GM18858 (cell line): ENCODE measurements around the gene PCBP3.

Experiments
- ATAC-seq: cut with Tn5 transposase; IDR thresholded peaks from one replicate; pipeline ENCODE4 v1.9.1; 2021; ENCODE audit not compliant: unreplicated experiment

PCBP3 gene

DNA sequence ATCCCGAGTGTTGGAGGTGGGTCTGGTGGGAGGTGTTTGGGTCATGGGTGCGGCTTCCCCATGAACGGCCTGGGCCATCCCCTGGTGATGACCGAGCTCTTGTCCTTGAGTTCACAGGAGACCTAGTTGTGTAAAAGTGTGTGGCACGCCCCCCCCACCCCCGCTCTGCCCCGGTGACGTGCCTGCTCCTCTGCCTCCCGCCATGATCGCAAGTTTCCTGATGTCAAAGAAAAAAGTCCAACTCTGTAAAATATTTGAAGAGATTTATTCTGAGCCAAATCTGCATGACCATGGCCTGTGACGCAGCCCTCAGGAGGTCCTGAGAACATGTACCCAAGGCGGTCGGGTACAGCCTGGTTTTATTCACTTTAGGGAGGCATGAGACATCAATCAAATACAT is 212.9 kb downstream of the PCBP3 start:
- ATAC-seq: no peak

DNA sequence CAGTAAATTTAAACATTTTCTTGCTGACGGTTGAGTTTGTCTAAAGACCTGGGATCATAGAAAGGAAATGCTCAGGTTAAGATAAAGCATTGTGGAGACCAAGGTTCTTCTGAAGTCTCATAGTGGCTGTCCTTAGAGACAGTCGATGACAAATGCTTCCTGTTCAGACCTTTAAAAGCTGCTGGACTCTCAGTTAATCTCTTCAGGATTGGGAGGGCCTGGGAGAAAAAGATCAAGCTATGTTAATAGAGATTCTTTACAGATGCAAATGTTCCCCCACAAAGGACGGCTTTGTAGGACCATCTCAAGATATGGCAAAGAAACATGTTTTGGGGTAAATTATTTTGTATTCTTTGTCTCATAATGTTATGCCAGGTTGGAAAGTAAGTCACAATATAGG is 213.4 kb downstream of the PCBP3 start:
- ATAC-seq: no peak

DNA sequence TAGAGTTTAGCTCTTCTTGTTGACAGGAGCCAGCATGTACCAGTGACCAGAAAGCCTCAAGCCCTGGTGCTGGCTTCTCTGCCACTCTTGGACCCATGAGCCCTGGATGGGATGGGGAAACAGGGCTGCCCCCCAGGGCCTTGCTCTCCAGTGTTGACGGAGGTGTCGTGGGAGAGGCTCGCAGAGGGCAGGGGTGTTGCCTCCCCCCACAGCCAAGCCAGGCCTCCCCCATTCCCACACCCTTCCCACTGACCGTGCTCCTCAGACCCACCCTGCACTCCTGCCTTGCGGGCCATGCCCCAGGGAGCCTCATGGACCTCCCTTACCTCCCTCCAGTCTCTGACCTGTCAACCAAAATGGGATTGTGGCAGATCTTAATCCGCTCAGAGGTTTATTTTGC is 214.2 kb downstream of the PCBP3 start:
- no peak for ATAC-seq

DNA sequence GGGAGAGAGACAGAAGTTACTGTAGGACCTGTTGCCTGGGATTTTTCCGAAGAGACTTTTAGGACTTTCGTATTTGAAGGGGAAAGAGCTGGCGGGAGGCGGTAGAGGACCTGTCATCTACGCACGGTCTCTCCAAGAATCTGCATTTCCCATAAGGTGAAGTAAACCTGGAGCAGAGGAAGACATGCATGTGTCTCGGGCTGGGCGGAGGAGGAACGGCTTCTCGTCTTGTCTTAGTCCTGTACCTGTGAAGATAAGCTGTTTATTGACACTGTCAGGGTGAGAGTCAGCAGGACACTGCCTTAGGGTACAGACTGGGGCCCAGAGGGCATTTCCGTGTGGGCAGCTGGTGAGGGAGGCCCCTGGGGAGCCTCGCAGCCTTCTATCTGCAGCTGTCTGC is 214.7 kb downstream of the PCBP3 start:
- no peak for ATAC-seq

DNA sequence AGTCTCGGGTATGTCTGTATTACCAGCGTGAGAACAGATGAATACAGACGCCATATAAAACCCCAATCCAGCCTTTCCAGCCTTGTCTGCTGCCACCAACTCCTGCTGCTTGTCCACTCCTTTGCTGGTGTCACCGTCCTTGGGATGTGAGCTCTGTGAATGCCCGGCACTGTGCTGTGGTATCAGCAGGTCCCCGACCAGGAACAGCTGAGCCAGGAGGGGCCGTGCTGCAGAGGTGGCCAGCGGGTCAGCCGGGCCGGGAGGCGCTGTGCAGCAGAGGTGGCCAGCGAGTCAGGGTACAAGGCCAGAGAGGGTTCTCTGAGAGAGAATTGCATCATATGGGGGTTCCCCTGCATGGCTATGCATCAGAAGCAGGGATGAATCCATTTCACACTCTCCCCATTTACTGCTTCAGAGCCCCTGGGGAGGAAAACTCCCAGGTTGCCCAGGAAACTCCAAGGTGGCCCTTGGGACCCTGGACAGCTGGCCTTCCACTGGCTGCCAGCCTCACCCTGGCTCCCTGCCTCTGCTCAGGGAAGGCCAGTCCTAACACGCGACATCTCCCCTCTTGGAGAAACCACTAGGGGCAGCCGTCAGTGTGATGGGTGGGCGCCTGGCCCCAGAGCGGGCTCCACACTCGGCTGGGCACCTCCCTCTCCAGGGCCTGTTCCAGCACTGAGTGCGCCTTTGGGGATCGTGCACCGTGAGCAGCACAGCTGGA is 215.7 kb downstream of the PCBP3 start:
- ATAC-seq: no peak

GRCh38 chr21:45859762-45860357 is 216.3 kb downstream of the PCBP3 start:
- no peak for ATAC-seq

- no peak for ATAC-seq
These were observed 217.1 kb downstream of the PCBP3 start for GRCh38 chr21:45860493-45861155.

GRCh38 chr21:45861156-45861870 is 217.8 kb downstream of the PCBP3 start:
- ATAC-seq: no peak

DNA sequence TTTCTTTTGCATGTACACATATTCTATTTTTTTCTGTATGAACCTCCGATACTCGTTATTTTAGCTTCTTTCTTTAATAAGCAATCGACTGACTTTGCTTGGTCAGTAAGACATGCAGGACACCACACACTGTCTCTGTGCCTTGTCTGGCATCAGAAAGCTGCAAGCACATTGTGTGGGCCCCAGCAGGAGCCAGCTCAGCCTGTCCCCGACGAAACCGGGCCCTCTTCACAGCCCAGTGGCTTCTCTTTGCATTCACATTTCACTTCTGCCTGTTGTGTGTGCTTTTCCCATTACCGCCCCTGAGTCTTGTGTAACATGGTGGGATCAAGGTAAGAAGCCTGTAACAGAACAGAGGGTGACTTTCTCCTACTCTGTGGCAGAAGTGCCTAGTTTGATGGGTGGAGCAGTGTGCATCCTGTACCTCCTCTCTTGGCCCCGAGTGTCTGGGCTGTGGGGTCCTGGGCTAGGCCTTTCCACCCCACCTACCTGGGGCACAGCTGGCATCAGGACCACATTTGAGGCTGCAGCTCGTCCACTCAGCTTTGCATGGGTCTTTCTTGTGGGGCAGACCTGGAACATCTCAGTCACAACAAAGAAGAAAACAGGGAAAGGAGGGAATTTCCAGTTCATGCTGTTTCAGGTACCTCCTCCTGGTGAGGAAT is 219.2 kb downstream of the PCBP3 start:
- no peak for ATAC-seq

DNA sequence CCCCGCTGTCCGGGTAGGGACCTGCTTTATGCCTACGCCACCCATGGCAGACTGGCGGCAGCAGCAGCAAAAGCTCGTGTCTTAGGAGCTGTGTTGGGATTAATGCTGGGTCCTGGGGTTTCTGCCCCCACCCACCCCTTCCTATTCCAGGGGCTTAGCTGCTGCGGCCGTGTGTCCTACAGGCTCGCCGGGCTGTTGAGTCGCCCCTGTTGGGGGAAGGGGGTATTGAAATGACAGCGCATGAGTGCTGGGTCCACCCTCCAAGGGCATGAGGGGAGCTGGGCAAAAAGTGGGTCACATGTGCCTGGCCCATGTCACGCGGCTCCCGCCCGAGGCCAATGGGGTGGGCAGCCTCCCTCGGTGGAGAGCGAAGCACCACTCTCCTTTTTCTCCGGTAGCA is 219.7 kb downstream of the PCBP3 start:
- ATAC-seq: no peak

- ATAC-seq: no peak
These were observed 220.2 kb downstream of the PCBP3 start for GRCh38 chr21:45863751-45864150.

GRCh38 chr21:45864436-45864835 is 220.9 kb downstream of the PCBP3 start:
- ATAC-seq: no peak

DNA sequence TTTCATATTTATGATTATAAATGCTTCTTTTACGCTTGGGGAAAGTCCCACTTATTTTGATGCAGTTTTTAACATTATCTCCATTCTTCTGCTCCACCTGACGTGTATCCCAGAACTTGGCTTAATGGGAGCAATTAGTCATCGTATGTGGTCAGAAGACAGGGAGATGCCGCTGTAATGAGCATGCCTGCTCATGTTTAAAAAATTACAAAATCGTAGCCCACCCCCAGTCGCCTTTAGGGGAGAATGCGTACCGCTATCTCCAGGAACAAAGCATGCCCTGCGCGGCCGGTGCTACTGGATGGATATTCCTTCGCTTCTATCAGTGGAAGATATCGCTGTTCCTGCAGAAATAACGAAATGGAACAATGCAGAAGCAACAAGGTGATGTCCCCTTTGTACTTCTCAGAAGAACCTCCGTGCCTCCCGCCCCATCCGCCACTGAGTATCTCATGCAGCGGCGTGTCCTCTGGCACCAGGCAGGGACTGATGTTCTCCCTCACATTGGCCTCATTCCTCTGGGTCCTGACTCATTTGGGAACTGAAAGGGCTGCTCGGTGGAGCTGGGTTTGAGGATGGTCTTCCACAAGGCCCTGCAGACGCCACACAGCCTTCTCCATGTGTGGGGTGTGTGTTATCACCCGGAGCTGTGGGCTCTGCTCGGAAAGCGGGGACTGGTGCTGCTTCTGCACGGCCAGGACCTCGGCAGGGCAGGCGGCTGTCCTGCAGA is 221.7 kb downstream of the PCBP3 start:
- ATAC-seq: no peak

DNA sequence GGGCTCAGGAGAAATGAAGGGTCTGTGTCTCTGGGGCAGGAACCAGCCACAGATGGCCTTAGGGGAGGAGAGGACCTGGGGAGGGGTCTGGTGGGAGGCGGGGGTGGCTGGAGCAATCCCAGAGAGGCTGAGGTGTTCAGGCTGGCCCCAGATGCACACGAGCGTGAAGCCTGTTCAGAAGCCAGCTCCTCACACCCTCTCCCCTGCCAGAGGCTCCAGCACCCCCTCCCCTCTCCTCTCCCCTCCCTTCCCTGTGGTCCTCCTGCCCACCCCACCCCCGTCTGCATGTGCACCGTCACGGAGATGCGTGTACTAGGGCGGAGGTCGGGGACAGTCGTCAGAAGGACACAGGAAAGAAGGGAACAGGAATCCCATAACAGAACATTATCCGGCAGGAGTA is 223.0 kb downstream of the PCBP3 start:
- no peak for ATAC-seq

DNA sequence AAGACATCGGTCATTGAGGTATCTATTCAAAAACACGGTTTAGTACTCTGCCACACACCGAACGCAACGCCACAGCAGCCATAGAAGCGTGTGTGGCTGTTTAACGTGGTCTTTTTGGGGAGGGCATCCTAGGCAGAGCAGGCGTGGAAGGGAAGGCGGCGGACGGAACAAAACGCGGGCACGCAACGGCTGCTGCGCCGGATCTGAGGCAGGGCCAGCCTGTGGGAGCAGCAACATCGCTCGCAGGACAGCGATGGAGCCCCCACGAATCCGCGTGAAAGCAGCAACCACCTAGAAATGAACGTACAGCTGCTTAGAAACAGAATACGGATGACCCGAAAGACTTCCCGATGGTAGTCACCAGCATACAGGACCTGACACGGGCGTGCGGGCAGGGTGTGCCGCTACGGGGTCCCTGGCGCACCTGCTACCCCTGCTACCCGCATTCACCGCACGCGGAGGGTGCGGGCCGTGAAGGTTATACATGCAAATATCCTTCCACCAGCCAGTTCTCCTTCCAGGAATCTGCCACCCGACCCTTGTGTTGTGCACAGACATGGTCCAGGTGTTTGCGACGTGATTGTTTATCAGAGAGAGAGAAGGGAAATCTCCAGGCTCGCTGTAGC is 223.6 kb downstream of the PCBP3 start:
- no peak for ATAC-seq

- ATAC-seq: no peak
These were observed 224.2 kb downstream of the PCBP3 start for GRCh38 chr21:45867671-45868081.

DNA sequence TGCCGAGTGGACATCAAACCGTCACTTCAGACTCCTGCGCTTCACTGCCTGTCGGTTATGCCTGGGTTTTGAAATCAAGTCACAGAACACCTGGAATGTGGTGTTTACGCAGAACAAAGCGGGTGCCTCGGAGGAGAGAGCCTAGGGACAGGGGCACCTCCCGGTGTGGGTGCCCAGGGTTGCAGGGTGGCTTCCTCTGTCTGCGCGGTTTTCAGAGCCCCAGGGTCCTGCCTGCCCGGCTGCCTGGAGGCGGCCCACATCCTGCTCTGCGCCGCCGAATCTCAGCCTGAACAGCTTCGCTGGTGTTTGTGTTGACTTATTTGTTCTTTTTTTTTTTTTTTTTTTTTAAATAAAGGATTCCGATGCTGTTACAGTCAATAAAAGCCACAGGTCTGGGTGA is 224.6 kb downstream of the PCBP3 start:
- ATAC-seq: no peak

GRCh38 chr21:45868488-45868887 is 225.0 kb downstream of the PCBP3 start:
- ATAC-seq: no peak

- no peak for ATAC-seq
These were observed 225.8 kb downstream of the PCBP3 start for GRCh38 chr21:45869121-45870007.
